ENCODE results near the gene HPN.
"Not testable (repeated sequence)": the region's sequence is repeated elsewhere in the genome, so short reads cannot be mapped to it uniquely, and the experiment has no call there.

The HPN gene

GRCh38 chr19:35041548-35042055 is at the start of gene HPN:
HPN (plus strand) TSS chr19:35041721; CDS start chr19:35042507, 786 bp downstream.
- DNase-seq (ENCODE audit: low read depth in 3 of 3), result no peak

GRCh38 chr19:34992582-34992981 is 48.9 kb upstream of the HPN start:
- not testable (repeated sequence) for DNase-seq (ENCODE audit: low read depth in 3 of 3)

- no peak for DNase-seq (ENCODE audit: low read depth in 3 of 3)
Measured at GRCh38 chr19:34994286-34994642, 47.3 kb upstream of the HPN start.

- no peak for DNase-seq (ENCODE audit: low read depth in 3 of 3)
Measured at GRCh38 chr19:34994643-34995541, 46.6 kb upstream of the HPN start.

DNA sequence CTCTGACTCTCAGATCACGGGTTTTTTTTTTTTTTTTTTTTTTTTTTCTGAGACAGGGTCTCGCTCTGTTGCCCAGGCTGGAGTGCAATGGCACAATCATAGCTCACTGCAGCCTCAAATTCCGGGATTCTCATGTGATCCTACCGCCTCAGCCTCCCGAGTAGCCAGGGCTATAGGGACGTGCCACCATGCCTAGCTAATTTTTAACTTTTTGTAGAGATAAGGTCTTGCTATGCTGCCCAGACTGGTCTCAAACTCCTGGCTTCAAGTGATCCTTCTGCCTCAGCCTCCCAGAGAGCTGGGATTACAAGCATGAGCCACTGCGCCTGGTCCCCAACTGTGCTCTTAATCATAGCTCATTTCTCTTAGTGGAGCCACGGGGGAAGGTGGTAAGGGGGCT is 46.0 kb upstream of the HPN start:
- DNase-seq (ENCODE audit: low read depth in 3 of 3), result no peak

- DNase-seq (ENCODE audit: low read depth in 3 of 3), result no peak
Measured at GRCh38 chr19:34997071-34997617, 44.4 kb upstream of the HPN start.

DNA sequence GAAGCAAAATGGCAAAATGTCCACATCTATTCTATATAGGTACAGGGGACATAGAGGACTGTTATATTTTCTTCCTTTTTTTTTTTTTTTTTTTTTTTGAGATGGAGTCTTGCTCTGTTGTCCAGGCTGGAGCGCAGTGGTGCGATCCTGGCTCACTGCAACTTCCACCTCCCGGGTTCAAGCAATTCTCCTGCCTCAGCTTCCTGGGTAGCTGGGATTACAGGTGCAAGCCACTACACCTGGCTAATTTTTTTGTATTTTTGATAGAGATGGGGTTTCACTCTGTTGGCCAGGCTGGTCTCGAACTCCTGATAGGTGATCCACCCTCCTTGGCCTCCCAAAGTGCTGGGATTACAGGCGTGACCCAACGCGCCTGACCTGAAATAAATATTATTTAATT is 43.3 kb upstream of the HPN start:
- DNase-seq (ENCODE audit: low read depth in 3 of 3), result not testable (repeated sequence)

- no peak for DNase-seq (ENCODE audit: low read depth in 3 of 3)
Measured at GRCh38 chr19:34998777-34999497, 42.6 kb upstream of the HPN start.

- DNase-seq (ENCODE audit: low read depth in 3 of 3), result peak; percentile 47 to 76 (median 63)
Measured at GRCh38 chr19:34999498-35000337, 41.8 kb upstream of the HPN start, which contains the start of gene GRAMD1A. GRAMD1A (plus strand) TSS chr19:35000323; CDS start chr19:35000479, 156 bp downstream.

DNA sequence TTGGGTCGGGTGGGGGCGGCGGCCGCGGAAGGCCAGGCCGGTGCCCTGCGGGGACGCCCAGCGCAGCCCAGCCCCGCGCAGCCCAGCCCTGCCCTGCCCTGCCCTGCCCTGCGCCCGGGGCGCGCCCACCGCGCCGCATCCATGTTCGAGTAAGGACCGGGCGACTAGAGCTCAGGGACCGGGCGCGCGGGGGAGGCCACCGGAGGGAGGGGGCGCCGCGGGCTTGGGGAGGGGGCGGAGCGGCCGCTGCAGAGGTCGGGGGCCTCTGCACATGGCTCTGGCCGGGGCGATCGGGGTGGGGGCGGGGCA is 41.2 kb upstream of the HPN start:
- DNase-seq (ENCODE audit: low read depth in 3 of 3), result no peak

DNA sequence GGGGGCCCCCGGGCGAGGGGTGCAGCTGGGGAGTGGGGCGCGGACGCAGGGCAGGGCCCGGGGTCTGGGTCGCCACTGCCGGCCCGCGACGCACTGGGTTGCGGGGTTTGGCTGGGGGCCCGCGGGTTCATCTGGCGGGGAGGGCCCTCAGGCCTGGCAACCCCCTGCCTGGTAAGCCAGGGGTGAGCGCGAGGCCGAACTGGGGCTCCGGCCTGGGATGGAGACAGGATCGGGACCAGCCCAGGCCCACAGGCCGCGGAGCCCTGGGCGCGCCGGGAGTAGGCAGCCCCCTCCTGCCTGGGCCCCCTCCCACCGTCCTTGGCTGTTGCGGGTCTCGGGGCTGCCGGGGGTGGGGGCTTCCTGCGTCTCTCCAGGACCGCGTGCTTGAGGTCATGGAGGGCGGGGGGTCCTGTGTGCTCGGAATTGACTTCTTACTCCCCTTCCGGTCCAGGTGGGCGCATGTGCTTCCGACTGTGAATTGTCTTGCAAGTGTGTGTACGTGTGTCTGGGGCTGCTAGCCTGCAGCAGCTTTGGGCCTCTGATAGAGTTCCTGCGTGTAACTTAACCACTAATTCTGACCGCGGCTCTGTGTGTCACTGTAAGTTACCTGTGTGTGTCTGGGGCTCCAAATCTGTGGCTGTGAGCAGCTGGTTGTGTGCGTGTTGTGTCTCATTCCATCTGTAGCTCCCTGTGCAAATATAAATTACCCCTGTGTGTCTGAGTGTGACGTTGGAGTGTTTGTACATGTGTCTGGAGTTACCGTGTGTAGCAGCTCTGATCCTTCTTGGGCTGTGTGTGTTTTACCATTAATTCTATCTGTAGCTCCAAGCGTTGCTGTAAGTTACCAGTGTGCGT is 40.6 kb upstream of the HPN start:
- DNase-seq (ENCODE audit: low read depth in 3 of 3), result peak in 1 of 3 donors; percentile 49

DNA sequence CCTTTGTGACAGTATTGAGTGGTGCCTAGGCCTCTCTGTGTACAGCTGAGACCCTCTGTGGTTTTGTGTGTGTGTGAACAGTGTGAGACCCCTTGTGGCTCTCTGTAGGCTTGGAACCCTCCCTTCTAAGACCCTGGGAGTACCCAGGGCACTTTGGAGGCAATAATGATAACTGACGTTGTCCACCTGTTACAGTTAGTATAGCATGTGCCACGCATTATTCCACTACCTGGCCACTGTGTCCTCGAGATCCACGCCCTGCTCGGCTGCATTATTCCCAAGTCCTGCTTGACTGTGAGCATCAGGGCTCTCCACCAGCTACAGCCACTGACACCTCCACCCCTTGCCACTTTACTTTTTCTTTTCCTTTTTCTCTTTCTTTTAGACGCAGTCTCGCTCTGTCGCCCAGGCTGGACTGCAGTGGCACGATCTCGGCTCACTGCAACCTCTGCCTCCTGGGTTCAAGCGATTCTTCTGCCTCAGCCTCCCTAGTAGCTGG is 39.4 kb upstream of the HPN start:
- DNase-seq (ENCODE audit: low read depth in 3 of 3), result no peak

DNA sequence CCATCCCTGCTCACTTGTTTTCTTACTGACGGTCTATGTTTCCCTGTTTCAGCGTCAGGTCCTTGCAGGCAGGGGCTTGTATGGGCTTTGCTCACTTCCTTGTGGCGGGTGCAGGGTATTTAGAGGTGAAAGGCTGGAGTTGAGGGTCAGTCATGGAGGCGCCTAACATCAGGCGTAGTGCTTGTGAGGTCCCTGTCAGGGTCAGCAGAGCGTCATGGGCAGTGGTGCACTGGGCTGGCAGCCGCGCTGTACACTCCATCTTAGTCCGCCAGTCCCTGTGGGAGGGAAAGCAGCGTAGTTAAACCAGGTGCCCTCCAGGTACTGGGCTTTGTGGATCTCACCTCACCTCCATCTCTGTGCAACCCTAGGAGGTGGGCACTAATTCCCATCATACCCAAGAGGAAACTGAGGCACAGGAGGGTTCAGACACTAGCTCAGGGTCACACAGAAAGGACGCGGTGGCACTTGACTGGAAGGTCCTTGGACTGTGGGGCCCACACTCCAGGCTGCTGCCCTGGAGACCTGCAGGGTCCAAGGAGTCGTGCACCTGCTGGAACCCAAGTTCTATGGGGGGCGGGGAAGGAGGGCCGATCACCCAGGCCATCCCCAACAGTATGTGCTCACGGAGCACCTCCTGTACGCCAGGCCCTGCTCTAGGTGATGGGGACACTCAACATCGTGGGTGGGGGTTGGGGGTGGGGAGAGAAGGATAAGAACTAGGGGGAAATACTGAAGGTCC is 36.8 kb upstream of the HPN start:
- no peak for DNase-seq (ENCODE audit: low read depth in 3 of 3)

- no peak for DNase-seq (ENCODE audit: low read depth in 3 of 3)
Measured at GRCh38 chr19:35005256-35005977, 36.1 kb upstream of the HPN start.

GRCh38 chr19:35006007-35006341 is 35.5 kb upstream of the HPN start:
- DNase-seq (ENCODE audit: low read depth in 3 of 3), result not testable (repeated sequence)

DNA sequence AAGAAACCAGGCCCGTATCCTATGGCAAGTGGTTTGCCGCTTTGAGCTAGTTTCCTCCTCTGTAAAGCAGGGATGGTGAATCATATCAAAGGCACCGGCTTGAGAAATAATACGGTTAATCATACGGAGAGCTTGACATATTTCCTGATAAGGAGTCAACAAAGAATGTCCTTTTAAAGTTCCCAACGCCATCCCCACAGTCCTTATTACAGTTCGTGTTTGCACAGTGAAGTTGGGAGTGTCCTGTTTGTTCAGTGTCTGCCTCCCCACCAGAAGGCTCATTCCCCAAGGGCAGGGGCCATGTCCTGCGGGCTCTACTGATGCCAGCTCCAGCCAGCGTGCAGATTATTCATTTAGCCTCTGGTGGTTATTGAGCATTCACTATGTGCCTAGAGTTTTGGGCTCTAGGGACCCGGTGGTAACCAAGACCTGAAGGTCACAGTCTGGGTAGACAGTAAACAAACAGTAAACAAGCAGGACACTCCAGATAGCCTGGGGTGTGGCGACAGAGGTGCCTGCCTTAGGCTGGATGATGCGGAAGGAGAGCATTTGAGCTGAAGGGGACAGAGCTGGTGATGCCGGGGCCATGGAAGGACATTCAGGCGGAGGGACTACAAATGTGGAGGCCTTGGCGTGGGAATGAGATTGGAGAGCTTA is 35.1 kb upstream of the HPN start:
- DNase-seq (ENCODE audit: low read depth in 3 of 3), result no peak

- DNase-seq (ENCODE audit: low read depth in 3 of 3), result no peak
Measured at GRCh38 chr19:35006999-35007365, 34.5 kb upstream of the HPN start.

GRCh38 chr19:35007427-35007826 is 34.1 kb upstream of the HPN start:
- DNase-seq (ENCODE audit: low read depth in 3 of 3), result not testable (repeated sequence)

GRCh38 chr19:35008891-35009341 is 32.6 kb upstream of the HPN start:
- DNase-seq (ENCODE audit: low read depth in 3 of 3), result no peak

Measured in stimulated activated CD4-positive, alpha-beta T cell treated with anti-CD3 and anti-CD28 coated beads, TNF-alpha, amount 100 ng/mL, for 48 hours (primary cell).